Transverse colon (tissue), 4 donors: Measurements from ENCODE around the gene ISYNA1. TPM values are rescaled to one million over a fixed set of nuclear protein-coding genes. Genes with fewer than 3 reads are reported as not detected.
"Not testable (repeated sequence)": the region's sequence is repeated elsewhere in the genome, so short reads cannot be mapped to it uniquely, and the experiment has no call there.

Source experiments
- DNase-seq: peaks from one replicate; pipeline ENCODE4 v3.0.0-alpha.2; 2019
- H3K27ac ChIP-seq, 4 donors: fragments of 200-600 bp; sonication (generic); 2 replicates each; pipeline ENCODE4 v1.5.1; 2016 to 2018; ENCODE audit warnings: inconsistent platforms in 4 of 4
- H3K27me3 ChIP-seq: fragments of 200-600 bp; sonication (generic); 2 replicates; pipeline ENCODE4 v1.5.1; 2017; ENCODE audit warnings: inconsistent platforms
- H3K36me3 ChIP-seq, 4 donors: fragments of 200-600 bp; sonication (generic); 2 replicates each; pipeline ENCODE4 v1.5.1; 2017 to 2019; ENCODE audit warnings: inconsistent platforms in 4 of 4
- H3K4me1 ChIP-seq, 4 donors: fragments of 200-600 bp; sonication (generic); 2 replicates each; pipeline ENCODE4 v1.5.1; 2017 to 2020; ENCODE audit warnings: inconsistent platforms in 4 of 4
- H3K4me3 ChIP-seq, 4 donors: fragments of 200-600 bp; sonication (generic); 1 replicate in 1 of 4; 2 replicates in 3 of 4; pipeline versions ENCODE4 v1.5.1 to v1.6.1; 2017 to 2019; ENCODE audit warnings: inconsistent platforms in 4 of 4
- H3K9me3 ChIP-seq, 2 donors: fragments of 200-600 bp; sonication (generic); 2 replicates each; pipeline ENCODE4 v1.5.1; 2017 to 2019; ENCODE audit warnings: inconsistent platforms in 2 of 2
- EP300 ChIP-seq: sonication (generic); formaldehyde crosslinking; IDR thresholded peaks from one replicate; pipeline ENCODE4 v1.6.1; 2017; ENCODE audit warnings: antibody characterized with exemption, low read depth
- POLR2A ChIP-seq: fragments of 450-650 bp; IDR thresholded peaks from one replicate; pipeline ENCODE4 v1.6.1; 2016; ENCODE audit warnings: antibody characterized with exemption, mild to moderate bottlenecking, moderate library complexity
- POLR2AphosphoS5 ChIP-seq, 3 donors: sonication (generic); formaldehyde crosslinking; IDR thresholded peaks; one replicate each; pipeline ENCODE4 v1.6.1; 2016; ENCODE audit warnings: antibody characterized with exemption in 3 of 3
- WGBS, 2 donors: methylation state at CpG; one replicate each; pipeline ENCODE4 v1.1.5; 2018; ENCODE audit warnings: low coverage in 1 of 2; 5-methylcytosine and 5-hydroxymethylcytosine counted together
- in situ Hi-C, 4 donors: fragments of 200-750 bp; cut with MboI; loops; one replicate each; pipeline versions ENCODE4 v1.15.0 to v1.15.1; 2017; ENCODE audit warnings: low sequenced_read_pairs in 3 of 4, low pct_ligation_motif_present in 1 of 4, low pct_unique_long_range_greater_than_20kb in 1 of 4
- intact Hi-C: fragments of 100-400 bp; cut with DNase I; formaldehyde crosslinking; loops from one replicate; pipeline ENCODE4 v1.15.1; 2023; ENCODE audit warnings: low total_unique reads
- total RNA-seq, 4 donors: library from RNA; depleted of rRNA; stranded (reverse); fragments of >200 nt; gene quantifications; one replicate each; pipeline ENCODE4 v1.1.0, GENCODE V29; 2016
- TF ChIP-seq, protein P1 (sequence below), 5 experiments: fragments of 200-600 bp in 3 of 5; fragments of 450-650 bp in 2 of 5; sonication (generic) in 3 of 5; IDR thresholded peaks; 1 replicate in 2 of 5; 2 replicates in 3 of 5; pipeline ENCODE4 v1.5.1; 2016 to 2017; ENCODE audit warnings: antibody characterized with exemption in 5 of 5, inconsistent platforms in 3 of 5, mild to moderate bottlenecking in 2 of 5, moderate library complexity in 1 of 5

The ISYNA1 gene
- total RNA-seq, 4 donors from 2014 or later: 3.0 to 15.1 (median 8.8) TPM

DNA sequence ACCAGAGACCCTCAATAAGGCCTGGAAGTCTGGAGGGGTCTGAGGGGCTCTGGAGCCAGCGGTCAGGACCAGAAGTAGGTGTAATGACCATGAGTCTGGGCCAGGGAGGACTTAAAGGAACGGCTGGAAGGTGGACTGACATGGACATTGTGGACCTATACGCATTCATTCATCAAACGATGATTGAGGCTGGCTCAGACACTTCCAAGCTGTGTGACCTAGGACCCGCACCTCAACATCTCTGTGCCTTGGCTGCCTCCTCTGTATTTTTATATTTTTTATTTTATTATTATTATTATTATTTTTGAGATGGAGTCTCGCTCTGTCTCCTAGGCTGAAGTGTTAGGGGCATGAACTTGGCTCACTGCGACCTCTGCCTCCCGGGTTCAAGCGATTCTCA is 31.2 kb downstream of the ISYNA1 start:
- TF ChIP-seq, protein P1, sequence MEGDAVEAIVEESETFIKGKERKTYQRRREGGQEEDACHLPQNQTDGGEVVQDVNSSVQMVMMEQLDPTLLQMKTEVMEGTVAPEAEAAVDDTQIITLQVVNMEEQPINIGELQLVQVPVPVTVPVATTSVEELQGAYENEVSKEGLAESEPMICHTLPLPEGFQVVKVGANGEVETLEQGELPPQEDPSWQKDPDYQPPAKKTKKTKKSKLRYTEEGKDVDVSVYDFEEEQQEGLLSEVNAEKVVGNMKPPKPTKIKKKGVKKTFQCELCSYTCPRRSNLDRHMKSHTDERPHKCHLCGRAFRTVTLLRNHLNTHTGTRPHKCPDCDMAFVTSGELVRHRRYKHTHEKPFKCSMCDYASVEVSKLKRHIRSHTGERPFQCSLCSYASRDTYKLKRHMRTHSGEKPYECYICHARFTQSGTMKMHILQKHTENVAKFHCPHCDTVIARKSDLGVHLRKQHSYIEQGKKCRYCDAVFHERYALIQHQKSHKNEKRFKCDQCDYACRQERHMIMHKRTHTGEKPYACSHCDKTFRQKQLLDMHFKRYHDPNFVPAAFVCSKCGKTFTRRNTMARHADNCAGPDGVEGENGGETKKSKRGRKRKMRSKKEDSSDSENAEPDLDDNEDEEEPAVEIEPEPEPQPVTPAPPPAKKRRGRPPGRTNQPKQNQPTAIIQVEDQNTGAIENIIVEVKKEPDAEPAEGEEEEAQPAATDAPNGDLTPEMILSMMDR (IDR thresholded peaks at IDR 0.05): no peak
- no peak for TF ChIP-seq POLR2A
- TF ChIP-seq EP300: no peak
- no peak for TF ChIP-seq POLR2AphosphoS5 (IDR thresholded peaks at IDR 0.05)
- no peaks in the 10 kb centered on the region for H3K9me3 ChIP-seq
- H3K4me3 ChIP-seq: no peak overlapping the region
- no peaks in the 10 kb centered on the region for H3K27me3 ChIP-seq
- intact Hi-C loops (no loop called here), in situ Hi-C loops (loop anchor here (5.0 to 25.0 kb wide), 4 partner anchors 52 to 144 kb away; partner anchors contain the start of gene IQCN (in 1 of the 4))
- no peaks in the 10 kb centered on the region for H3K36me3 ChIP-seq
- H3K27ac ChIP-seq: no peak overlapping the region
- peaks cover 0 to 31% (median 26%) of the 10 kb centered on the region in 4 donors for H3K4me1 ChIP-seq
- 89% methylated on average over 9 of the region's 9 CpGs; no CpG with 5 or more reads in 1 of the 2 donors for WGBS, 2 donors
- DNase-seq: no peak

DNA sequence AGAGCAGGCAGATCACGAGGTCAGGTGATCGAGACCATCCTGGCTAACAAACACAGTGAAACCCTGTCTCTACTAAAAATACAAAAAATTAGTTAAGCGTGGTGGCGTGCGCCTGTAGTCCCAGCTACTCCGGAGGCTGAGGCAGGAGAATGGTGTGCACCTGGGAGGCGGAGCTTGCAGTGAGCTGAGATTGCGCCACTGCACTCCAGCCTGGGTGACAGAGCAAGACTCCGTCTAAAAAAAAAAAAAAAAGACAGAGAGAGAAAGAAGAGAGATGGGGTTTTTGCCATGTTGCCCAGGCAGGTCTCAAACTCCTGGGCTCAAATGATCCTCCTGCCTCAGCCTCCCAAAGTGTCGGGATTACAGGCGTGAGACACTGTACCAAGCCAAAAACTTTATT is 32.2 kb downstream of the ISYNA1 start:
- H3K4me3 ChIP-seq, H3K36me3 ChIP-seq, H3K27me3 ChIP-seq, DNase-seq, H3K27ac ChIP-seq, intact Hi-C loops, H3K9me3 ChIP-seq: not testable (repeated sequence)
- WGBS, 2 donors: 88 to 90% methylated on average over 8 to 11 of the region's 11 CpGs
- H3K4me1 ChIP-seq: peaks cover 0 to 34% (median 26%) of the 10 kb centered on the region in 4 donors
- in situ Hi-C loops: loop anchor here (5.0 to 25.0 kb wide), 4 partner anchors 51 to 143 kb away; partner anchors contain the start of gene IQCN (in 1 of the 4)

DNA sequence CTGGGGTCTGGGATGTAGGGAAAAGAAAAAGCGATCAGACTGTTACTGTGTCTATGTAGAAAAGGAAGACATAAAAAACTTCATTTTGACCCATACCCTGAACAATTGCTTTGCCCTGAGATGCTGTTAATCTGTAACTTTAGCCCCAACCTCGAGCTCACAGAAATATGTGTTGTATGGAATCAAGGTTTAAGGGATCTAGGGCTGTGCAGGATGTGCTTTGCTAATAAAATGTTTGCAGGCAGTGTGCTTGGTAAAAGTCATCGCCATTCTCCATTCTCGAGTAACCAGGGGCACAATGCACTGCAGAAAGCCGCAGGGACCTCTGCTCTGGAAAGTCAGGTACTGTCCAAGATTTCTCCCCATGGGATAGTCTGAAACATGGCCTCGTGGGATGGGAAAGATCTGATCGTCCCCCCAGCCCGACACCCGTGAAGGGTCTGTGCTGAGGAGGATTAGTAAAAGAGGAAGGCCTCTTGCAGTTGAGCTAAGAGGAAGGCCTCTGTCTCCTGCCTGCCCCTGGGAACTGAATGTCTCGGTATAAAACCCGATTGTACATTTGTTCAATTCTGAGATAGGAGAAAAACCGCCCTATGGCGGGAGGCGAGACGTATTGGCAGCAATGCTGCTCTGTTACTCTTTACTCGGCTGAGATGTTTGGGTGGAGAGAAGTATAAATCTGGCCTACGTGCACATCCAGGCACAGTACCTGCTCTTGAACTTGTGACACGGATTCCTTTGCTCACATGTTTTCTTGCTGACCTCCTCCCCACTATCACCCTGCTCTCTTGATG is 35.3 kb downstream of the ISYNA1 start:
- DNase-seq, H3K36me3 ChIP-seq, H3K9me3 ChIP-seq, H3K27me3 ChIP-seq, H3K4me3 ChIP-seq, intact Hi-C loops: not testable (repeated sequence)
- peak; percentile 19 for TF ChIP-seq POLR2A
- 45 to 49% methylated on average over 7 to 18 of the region's 18 CpGs for WGBS, 2 donors
- peak overlapping the region; percentile 77 to 86 (median 82) for H3K27ac ChIP-seq
- in situ Hi-C loops: loop anchor here in 2 of 4 donors (10.0 to 25.0 kb wide), 2 partner anchors 48 to 140 kb away; partner anchors contain the start of gene IQCN (in 1 of the 2)
- peaks cover 0 to 45% (median 33%) of the 10 kb centered on the region in 4 donors for H3K4me1 ChIP-seq

DNA sequence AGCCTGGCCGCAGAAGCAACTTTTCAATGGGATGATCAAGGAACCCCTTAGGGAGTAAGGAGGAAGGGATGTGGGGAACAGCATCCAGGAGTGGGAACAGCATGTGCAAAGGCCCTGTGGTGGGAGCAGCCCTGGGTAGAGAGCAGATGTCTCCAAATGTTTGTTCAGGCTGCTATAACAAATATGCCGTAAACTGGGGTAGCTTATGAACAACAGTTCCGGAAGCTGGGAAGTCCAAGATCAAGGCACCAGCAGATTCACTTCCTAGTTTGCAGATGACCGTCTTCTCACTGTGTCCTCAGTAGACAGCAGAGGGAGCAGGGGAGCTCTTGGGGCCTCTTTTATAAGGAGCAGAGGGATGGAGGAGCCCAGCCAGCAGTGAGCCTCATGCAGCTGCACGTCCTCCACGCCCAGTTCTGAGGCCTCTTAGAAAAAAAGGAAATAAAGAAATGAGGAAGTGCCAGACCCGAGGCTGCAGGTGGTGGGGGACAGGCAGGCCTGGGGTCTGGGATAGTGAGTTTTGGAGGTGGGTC is 36.3 kb downstream of the ISYNA1 start:
- DNase-seq: peak; percentile 85
- Histone ChIP-seq H3K9me3 (no peaks in the 10 kb centered on the region), H3K4me3 (no peak overlapping the region), H3K4me1 (peaks cover 0 to 50% (median 38%) of the 10 kb centered on the region in 4 donors), H3K27me3 (peaks cover 13% of the 10 kb centered on the region), H3K27ac (peak overlapping the region; percentile 77 to 86 (median 82)), H3K36me3 (no peaks in the 10 kb centered on the region)
- WGBS, 2 donors: 13 to 31% methylated on average over 6 to 7 of the region's 7 CpGs
- intact Hi-C loops (no loop called here), in situ Hi-C loops (loop anchor here in 2 of 4 donors (10.0 to 25.0 kb wide), 2 partner anchors 47 to 139 kb away; partner anchors contain the start of gene IQCN (in 1 of the 2))
- TF ChIP-seq, protein P1 (IDR thresholded peaks at IDR 0.05): peak; percentile 19 to 65 (median 54)
- TF ChIP-seq POLR2A: peak; percentile 68
- TF ChIP-seq EP300: no peak
- peak; percentile 30 to 46 (median 43) for TF ChIP-seq POLR2AphosphoS5 (IDR thresholded peaks at IDR 0.05)

DNA sequence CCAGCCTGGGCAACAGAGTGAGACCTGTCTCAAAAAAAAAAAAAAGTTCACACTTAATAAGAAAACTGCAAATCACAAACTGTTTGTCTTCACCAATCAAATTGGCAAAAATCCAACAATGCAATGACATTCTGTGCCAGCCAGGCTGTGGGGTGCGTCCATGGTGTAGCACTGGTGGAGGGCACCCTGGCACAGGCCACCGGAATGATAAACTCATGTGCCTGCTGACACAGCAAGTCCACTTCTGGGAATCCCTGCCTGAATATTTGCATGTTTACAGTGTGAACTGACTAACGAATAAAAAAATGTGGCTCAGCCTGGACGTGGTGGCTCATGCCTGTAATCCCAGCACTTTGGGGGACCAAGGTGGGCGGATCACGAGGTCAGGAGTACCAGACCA is 38.9 kb downstream of the ISYNA1 start:
- in situ Hi-C loops (loop anchor here in 1 of 4 donors (10.0 kb wide), 1 partner anchor 54 kb away; the partner anchor contains the start of gene PGPEP1), intact Hi-C loops (no loop called here)
- no peak overlapping the region for H3K4me3 ChIP-seq
- TF ChIP-seq POLR2AphosphoS5 (IDR thresholded peaks at IDR 0.05): peak in 1 of 3 donors; percentile 31
- TF ChIP-seq POLR2A: no peak
- no peak for TF ChIP-seq EP300
- no peaks in the 10 kb centered on the region for H3K36me3 ChIP-seq
- no peaks in the 10 kb centered on the region for H3K9me3 ChIP-seq
- WGBS, 2 donors: 28% methylated on average over 6 of the region's 6 CpGs; no CpG with 5 or more reads in 1 of the 2 donors
- H3K27me3 ChIP-seq: peaks cover 13% of the 10 kb centered on the region
- H3K27ac ChIP-seq: no peak overlapping the region
- H3K4me1 ChIP-seq: peaks cover 0 to 46% (median 37%) of the 10 kb centered on the region in 4 donors
- DNase-seq: peak; percentile 60
